Measurements from ENCODE around the gene NDST1. TPM values are rescaled to one million over a fixed set of nuclear protein-coding genes. Genes with fewer than 3 reads are reported as not detected.
A peak's percentile ranks its signal among the peaks of the same experiment; 100 is the strongest.

The NDST1 gene
- total RNA-seq = 89.9 and 104 TPM in 2 replicates

- peaks cover 45% of the 10 kb centered on the region for H4K20me1 ChIP-seq (ENCODE audit: insufficient read depth, low read length)
- TF ChIP-seq CTCF (IDR thresholded peaks at IDR 0.05; ENCODE audit: extremely low read depth, low read depth, low read length) = no peak
- no peaks in the 10 kb centered on the region for H3K9me3 ChIP-seq (ENCODE audit: low read depth, low read length)
- H3K4me3 ChIP-seq (ENCODE audit: insufficient read depth, low read length) = no peak within 1 kb of the TSS
- H3K27me3 ChIP-seq (ENCODE audit: insufficient read depth, low read length) = no peaks in the 10 kb centered on the region
- H3K4me1 ChIP-seq (ENCODE audit: insufficient read depth, low read length) = peaks cover 83% of the 10 kb centered on the region
- H3K79me2 ChIP-seq (ENCODE audit: insufficient read depth, low read length) = peaks cover 100% of the 10 kb centered on the region
- H2AFZ ChIP-seq (ENCODE audit: low read length) = no peak within 1 kb of the TSS
- H3K4me2 ChIP-seq (ENCODE audit: insufficient read depth, low read length) = no peak within 1 kb of the TSS
- peak within 1 kb of the TSS; percentile 97 for H3K27ac ChIP-seq (ENCODE audit: low read depth, low read length)
- H3K36me3 ChIP-seq (ENCODE audit: insufficient read depth, low read length) = peaks cover 23% of the 10 kb centered on the region
- DNase-seq (ENCODE audit: insufficient read length, low spot score, missing footprints) = no peak
Measured at GRCh38 chr5:150507474-150508276, at the start of gene NDST1. NDST1 (plus strand) TSS chr5:150508131; CDS start chr5:150521255, 13,124 bp downstream.

GRCh38 chr5:150458802-150459557 is 49.0 kb upstream of the NDST1 start:
- Histone ChIP-seq H2AFZ (ENCODE audit: low read length) (peak overlapping the region; percentile 50), H3K4me2 (ENCODE audit: insufficient read depth, low read length) (peak overlapping the region; percentile 65), H3K36me3 (ENCODE audit: insufficient read depth, low read length) (no peaks in the 10 kb centered on the region), H3K27me3 (ENCODE audit: insufficient read depth, low read length) (no peaks in the 10 kb centered on the region), H3K9me3 (ENCODE audit: low read depth, low read length) (no peaks in the 10 kb centered on the region), H3K27ac (ENCODE audit: low read depth, low read length) (peak overlapping the region; percentile 24), H3K79me2 (ENCODE audit: insufficient read depth, low read length) (no peaks in the 10 kb centered on the region), H4K20me1 (ENCODE audit: insufficient read depth, low read length) (no peaks in the 10 kb centered on the region), H3K4me3 (ENCODE audit: insufficient read depth, low read length) (peak overlapping the region; percentile 35), H3K4me1 (ENCODE audit: insufficient read depth, low read length) (peaks cover 5% of the 10 kb centered on the region)
- peak; percentile 95 for DNase-seq (ENCODE audit: insufficient read length, low spot score, missing footprints)
- TF ChIP-seq CTCF (IDR thresholded peaks at IDR 0.05; ENCODE audit: extremely low read depth, low read depth, low read length) = peak; percentile 57

- Histone ChIP-seq H3K27me3 (ENCODE audit: insufficient read depth, low read length) (no peaks in the 10 kb centered on the region), H3K4me1 (ENCODE audit: insufficient read depth, low read length) (peaks cover 11% of the 10 kb centered on the region), H2AFZ (ENCODE audit: low read length) (peak overlapping the region; percentile 54)
Measured at GRCh38 chr5:150460781-150461180, 47.1 kb upstream of the NDST1 start.

More at GRCh38 chr5:150460781-150461180, 47.1 kb upstream of the NDST1 start:
- DNase-seq (ENCODE audit: insufficient read length, low spot score, missing footprints) = no peak
- no peaks in the 10 kb centered on the region for H3K9me3 ChIP-seq (ENCODE audit: low read depth, low read length)
- no peak overlapping the region for H3K4me3 ChIP-seq (ENCODE audit: insufficient read depth, low read length)
- TF ChIP-seq CTCF (IDR thresholded peaks at IDR 0.05; ENCODE audit: extremely low read depth, low read depth, low read length) = no peak
- no peaks in the 10 kb centered on the region for H4K20me1 ChIP-seq (ENCODE audit: insufficient read depth, low read length)
- no peaks in the 10 kb centered on the region for H3K36me3 ChIP-seq (ENCODE audit: insufficient read depth, low read length)
- no peak overlapping the region for H3K4me2 ChIP-seq (ENCODE audit: insufficient read depth, low read length)
- H3K27ac ChIP-seq (ENCODE audit: low read depth, low read length) = no peak overlapping the region
- no peaks in the 10 kb centered on the region for H3K79me2 ChIP-seq (ENCODE audit: insufficient read depth, low read length)

Measured in osteoblast (primary cell).